G401.6 (cell line): ENCODE data around the gene VSTM5.

Experiments used
- FAIRE-seq: peaks from 2 replicates; lab custom pipeline; 2012; peaks lifted over from hg19 to GRCh38; lab: Jason Lieb, UNC

VSTM5 gene

DNA sequence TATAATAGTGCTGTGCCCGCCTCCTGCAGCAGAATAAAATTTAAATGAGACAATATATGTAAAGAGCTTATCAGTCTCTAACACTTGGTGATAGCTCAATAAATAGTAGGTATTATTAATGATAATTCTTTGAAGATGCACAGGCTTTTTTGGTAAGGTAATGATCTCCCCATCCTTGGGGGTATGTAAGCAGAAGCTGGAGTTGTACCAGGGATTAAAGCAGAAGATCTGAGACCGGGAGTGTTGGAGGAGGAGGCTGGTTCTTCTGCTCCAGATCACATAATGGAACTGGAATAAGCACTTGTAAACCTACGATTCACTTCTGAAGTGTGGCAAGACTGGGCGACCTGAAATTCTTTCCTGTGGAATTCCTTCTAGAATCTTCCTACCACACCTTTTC lies 8.4 kb downstream of the VSTM5 start:
- FAIRE-seq: no peak

DNA sequence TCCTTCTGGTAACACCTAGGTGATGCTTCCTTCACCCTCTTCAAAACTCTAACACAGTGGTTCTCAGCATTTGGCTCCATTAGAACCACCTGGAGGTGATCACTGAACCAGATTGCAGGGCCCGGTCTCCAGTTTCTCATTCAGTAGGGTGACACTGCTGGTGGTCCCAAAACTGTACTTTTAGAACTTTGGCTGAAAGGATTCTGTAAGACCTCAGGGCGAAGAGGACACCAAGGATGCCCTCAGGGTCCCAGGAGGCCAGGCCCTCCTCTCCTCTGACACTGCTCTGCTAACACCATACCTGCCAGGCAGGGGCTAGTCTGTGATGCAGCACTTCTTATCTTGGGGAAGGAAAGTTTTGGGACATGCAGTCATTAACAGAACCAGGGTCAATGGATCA lies 9.0 kb downstream of the VSTM5 start:
- no peak for FAIRE-seq

DNA sequence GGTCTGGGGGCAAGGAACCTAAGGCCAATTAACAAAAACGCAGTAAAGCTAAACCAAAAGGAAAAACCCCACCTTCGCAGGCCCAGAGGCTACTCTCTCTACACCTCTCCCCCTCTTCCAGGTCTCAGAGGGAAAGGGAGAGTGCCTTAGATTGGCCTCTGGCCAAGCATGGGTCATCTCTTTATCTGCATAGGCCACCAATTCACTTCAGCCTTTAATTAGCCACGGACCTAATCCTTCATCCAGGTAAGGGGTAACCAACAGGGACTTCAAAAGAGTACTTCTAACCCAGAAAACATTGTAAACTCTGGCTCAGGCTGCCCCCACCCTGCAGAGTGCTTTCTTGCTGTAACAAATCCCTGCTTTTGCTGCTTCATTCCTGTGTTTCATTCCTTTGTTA lies 9.4 kb downstream of the VSTM5 start:
- FAIRE-seq: no peak

DNA sequence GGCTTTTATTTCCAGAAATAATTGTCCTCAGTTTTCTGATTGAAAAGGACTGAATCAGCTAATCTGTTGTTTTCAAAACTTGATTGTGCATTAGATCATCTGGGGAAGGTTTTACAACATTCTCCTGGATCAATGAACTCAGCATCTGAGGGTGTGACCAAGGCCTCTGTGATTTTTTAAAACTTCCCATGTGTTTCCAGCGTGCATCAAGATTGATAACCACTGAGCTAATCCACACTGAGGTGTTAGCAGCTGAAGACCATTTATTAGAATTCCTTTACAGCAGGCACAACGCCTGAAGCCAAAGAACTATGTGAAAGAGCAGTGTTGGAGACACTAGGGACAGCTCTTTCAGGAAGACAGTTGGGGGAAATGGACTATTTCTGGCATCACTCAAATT lies 10.2 kb downstream of the VSTM5 start:
- no peak for FAIRE-seq

DNA sequence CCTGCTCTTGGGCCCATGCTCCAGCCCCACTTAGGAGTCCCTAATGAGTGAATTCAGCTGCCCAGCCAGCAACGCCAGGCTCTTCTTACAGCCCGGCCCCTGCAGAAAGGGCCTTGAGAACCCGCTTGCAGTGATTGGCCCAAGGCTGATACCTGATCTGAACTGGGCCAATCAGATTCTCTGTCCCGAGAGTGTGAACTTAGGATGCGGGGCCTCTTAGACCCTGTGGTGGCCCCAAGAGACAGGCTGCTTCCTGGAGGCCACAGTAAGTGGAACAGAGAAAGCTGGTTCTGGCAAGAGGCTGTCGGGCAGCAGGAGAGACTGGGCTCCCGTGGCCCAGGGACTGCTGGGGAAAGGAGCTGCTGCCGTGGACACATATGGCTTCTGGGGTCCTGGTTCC lies 11.5 kb downstream of the VSTM5 start:
- FAIRE-seq: no peak

DNA sequence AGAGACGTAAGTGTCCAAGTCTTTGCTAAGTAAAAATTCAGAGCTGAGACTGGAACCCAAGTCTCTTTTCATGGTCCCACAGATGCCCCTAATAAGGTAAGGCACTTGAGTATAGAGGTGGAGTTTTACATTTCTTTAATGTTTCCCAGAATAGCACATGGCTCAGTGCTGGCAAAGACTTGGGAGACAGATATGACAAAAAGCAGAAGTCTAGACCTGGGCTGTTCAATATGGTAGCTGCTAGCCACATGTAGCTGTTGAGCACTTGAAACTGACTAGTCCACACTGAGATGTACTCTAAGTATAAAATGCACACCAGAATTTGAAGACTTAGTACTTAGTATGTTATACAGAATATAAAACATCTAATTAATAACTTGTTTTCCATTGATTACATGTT lies 17.6 kb downstream of the VSTM5 start:
- FAIRE-seq: no peak

DNA sequence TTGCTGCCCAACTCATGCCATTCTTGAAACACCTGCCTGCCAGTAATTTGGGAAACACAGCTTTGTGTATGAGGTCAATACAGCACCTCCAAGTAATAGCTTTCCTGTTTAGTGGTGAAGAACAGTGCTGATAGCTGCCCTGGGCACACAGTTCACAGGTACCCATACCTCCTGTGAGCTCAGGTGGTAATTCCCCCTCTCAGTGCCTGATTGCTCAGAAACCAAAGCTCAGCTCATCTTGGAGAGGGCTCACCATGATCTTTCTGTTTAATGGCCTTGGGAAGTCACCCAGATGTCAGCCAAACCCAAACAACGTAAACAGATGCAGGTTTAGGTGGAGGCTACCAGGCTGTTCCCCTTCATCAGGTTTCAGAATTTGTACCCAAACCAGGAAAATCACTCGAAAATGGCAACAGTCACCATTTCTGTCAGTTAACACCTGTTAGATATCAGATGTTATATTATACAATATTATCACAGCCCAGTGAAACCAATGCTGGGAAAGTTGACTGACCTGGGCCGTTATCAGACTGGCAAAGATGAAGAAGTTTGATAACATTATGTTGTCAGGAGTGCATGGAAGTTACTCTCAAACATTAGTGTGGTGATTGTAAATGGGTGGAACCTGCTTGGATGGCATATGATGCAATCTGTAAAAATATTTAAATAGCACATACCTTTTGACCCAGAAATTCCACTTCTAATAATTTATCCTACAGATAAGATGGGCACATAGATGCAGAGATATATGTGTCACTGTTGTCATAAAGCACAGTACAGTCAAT lies 18.9 kb downstream of the VSTM5 start:
- no peak for FAIRE-seq

DNA sequence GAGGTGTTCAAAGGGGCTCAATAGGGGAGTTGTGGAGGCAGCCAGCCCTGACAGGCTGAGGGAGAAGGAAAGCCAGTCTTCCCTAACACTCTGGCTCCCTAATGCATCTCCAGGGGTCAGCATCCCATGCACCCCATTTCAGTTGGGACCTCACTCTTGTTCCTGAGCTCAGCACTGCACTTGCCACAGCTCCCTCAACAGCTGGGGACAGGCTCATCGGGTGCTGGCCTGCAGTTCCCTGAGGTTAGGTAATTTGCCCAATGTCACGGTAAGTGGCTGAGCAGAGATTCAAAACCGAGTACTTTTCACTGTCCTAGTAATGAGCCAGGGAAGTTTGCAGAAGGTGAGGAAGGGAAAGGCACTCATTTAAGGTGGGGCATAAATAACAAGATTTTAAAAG lies 20.8 kb downstream of the VSTM5 start:
- FAIRE-seq: no peak

DNA sequence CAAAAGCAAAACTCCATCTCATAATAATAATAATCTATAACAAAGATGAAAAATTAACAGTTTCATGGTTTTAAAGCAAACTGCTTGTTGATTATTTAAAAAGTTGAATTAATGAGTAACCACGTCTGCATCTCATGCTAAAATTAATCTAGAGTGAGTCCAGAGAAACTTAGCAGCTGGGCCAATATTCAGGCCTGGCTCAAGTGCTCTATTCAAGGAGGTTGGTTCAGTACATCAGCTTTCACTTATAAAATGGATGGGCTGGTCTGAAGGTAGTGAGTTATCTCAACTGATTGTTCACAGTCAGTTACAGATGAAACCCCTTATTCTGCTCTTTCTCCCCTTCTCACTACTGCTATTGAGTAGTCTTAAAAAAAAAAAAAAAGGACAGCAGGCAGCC lies 23.1 kb downstream of the VSTM5 start:
- no peak for FAIRE-seq

DNA sequence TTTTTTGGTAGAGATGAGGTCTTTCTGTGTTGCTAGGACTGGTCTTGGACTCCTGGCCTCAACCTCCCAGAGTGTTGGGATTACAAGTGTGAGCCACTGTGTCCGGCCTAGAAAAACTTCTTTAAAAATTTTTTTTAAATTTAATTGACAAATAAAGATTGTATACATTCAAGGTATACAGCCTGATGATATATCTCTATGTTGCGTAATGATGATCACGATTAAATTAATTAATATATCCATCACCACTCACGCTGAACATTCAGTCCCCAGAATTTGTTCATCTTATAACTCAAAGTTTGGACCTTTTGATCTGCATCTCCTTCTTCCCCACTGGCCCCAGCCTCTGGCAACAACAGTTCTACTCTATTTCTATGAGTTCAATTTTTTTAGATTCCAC lies 27.2 kb downstream of the VSTM5 start:
- FAIRE-seq: no peak

DNA sequence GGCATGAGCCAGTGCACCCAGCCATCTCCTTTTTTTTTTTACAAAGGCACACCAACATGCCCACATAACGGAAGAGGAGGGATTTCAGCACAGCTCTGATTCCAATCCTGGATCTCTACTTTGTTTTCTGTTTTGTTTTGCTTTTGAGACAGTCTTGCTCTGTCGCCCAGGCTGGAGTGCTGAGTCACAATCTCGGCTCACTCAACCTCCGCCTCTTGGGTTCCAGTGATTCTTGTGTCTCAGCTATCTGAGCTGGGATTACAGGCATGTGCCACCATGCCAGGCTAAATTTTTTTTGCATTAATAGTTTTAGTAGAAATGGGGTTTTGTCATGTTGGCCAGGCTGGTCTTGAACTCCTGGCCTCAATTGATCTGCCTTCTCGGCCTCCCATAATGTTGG lies 28.1 kb downstream of the VSTM5 start:
- FAIRE-seq: no peak

DNA sequence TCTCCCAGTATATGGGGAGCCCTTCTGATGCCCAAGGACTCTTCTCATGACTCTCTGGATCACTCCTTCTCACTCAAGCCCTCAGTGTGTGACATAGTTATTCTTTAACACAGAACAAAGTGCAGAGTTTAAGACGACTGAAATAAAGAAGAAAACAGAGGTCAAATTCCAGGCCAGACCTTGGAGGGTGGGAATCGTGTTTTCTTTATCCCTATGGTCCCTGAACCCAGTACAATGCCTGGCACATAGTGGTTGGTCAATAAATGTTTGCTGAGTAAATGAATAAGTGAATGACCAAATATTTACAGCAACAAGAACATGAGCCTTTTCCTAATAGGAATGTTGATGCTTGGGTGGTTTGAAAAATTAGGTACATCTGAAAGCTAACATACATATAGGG lies 28.8 kb downstream of the VSTM5 start:
- no peak for FAIRE-seq

DNA sequence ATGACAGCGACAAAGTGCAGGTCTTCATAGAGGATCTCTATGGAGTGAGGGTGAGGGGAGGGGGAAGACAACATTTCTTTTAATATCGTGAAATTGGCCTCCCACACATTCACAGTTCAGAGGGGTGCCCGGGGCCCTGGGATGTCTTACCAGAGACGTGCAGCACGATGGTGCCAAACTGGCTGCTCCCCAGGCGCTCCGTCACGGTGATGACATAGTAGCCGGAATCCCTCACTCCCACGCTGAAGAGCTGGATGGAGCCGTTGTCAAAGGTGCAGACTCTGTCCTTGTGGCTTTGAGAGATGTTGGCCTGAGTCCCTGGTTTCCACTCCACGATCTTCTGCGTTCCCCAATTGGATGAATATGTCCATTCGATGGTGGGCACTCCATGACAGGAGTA lies 29.6 kb downstream of the VSTM5 start:
- FAIRE-seq: no peak

DNA sequence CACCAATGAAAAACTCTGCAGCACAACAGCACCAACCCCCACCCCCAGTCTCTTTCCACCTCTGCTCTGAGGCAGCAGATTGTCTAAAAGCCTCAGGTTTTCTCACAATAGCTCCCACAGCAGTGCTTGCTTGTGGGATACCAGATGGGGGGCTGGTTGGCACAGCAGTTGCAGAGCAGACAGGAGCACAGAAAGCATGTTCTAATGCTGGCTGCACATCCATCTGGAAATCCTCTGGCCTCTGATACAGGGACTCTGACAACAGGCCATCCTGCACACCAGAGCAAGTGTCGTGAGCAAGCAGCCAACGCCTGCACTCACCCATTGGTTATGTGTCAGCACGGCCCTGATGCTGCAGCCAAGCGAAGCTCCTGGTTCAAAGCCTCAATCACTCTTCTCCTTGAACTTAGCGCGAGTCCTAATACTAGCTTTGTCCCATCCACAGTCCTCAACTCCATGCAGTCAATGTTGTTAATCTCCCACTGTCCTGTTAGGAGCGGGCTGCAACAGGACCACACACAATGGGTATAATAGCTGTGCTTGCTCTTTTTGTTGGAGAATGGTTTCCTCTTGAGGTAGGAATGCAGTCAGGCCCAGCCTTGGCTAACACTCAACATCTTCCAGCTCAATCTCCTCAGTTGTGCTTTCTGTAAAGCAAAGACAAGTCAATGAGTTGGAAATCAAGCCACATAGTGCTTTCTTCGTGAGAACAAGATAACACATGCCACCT lies 30.3 kb downstream of the VSTM5 start:
- FAIRE-seq: no peak

DNA sequence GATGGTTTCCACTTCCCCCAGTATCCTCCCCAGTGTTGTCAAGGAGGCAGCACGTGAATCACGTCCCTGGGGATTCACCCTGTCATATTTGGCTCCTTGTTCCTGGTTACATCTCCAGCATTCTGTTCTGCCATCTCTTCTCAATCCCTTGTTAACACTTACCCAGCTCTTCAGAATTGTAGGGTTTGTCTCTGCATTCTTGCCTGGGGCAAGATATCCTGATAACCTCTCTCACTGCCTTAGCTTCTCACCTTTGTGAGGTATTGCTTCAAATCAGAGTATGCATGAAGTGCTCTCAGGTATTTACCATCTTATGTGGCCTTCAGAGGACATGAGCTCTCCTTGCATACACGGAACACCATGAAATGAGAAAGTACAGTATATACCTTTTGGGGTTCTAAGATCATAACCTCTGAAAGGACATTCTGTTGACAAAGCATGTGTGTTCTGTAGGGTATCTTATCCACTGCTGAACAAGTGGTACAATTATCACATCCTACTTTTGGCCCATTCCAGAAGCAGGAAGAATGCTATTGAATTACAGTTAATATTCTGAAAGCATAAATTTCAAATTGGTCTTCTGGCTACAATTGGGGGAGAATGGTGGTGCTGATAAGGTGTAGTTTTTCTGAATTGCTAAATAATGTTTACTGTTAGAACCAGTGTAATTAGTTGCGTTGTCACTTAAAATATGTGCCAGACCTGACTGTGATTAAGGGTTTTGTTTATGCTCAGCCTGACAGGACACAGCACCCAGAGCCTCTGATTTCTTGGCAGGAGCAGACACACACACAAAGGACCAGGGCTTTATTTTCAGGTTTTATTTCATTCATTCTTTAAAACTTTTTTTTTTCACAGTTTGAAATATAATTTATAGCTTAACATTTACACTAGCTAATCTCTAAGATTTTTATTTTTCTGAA lies 32.7 kb downstream of the VSTM5 start:
- FAIRE-seq: no peak

DNA sequence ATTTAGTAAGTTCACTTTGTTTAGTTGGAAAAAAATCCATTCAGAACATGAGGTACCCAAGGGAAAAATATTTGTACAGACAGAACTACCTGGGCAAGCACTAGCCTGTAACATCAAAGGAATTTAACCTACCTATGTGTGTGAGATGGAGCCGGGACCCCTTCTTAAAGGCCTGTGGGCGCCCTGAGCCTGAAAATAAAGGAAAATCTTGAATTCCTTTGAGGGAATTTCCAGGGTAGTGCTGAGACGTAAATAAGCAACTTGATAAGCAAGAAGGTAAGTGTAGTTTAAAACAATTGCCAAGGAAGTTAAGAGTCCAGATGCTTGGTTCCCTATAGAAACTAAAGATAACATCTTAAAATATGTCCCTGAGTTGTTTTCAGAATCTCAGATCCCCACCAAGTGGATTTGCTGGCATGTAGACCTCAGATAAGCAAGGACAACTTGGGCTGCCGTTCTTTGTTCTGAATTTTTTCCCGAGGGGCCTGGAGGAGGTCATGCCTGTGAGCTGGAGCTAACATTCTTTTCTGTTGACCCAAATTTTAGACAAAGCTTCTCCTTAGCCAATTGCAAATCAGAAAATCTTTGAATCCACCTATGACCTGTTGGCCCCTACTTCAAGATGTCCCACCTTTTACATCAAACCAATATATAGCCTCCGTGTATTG lies 35.3 kb downstream of the VSTM5 start:
- no peak for FAIRE-seq

DNA sequence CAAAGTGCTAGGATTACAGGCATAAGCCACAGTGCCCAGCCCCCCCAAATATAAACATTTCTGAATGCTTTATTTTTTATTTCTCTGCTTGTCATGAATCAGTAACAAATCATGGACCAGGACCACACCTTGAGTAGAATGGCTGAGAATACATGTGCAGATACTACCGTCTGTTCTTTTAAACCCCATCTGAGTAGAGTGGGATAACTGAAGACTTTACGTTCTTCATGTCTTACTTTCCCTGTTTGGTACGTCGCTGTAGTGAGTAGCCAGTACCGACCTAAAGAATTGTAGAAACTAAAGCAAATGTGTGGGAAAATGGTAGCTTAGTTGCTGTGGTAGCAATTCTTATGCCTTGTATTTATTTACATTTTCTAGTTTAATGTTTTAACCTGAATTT lies 36.4 kb downstream of the VSTM5 start:
- FAIRE-seq: no peak

DNA sequence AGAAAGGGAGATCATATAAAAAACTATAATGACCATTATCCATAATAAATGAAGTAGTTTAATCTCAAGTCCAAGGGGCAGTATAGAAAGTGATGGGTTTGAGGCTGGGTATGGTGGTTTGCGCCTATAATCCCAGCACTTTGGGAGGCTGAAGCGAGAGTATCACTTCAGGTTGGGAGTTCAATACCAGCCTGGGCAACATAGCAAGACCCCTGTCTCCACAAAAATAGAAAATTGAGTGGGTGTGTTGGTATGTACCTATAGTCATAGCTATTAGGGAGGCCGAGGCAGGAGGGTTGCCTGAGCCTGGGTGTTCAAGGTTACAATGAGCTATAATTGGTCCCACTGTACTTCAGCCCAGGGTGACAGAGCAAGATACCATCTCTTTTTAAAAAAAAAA lies 42.4 kb downstream of the VSTM5 start:
- no peak for FAIRE-seq

DNA sequence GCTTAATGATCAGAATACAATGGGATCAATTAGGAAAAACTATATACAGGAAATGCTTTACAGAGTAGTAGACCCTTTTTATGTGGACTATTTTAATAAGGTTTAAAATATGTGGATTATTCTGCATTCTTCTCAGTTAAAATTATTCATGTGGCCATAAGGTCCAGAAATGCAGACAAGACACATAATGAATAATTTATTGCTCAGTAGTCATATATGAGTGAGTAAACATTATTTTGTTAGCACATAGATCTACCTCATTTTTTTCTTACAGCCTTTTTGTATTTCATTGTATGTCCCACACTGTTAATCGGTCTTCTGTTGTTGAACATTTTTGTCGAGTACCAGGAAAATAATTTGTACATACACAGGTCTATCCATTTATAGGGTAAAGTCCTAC lies 45.5 kb downstream of the VSTM5 start:
- no peak for FAIRE-seq

DNA sequence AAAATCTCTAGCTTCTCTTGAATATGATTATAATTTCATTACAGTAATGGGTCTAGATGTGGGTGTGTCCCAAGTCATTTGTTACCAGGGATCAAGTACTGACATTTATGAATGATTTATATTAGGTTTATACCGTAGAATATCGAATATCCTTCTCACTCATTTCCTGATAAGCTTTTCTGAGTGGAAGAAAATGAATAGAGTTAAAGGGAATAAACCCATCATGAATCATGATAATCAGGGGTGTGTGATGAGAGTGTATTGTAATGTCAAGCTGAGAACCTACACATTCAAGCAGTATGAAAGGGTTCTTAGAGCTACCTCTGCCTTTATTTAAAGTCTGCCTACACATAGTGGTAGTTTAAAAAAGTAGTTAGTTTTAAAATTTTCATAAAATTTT lies 49.1 kb downstream of the VSTM5 start:
- FAIRE-seq: no peak

DNA sequence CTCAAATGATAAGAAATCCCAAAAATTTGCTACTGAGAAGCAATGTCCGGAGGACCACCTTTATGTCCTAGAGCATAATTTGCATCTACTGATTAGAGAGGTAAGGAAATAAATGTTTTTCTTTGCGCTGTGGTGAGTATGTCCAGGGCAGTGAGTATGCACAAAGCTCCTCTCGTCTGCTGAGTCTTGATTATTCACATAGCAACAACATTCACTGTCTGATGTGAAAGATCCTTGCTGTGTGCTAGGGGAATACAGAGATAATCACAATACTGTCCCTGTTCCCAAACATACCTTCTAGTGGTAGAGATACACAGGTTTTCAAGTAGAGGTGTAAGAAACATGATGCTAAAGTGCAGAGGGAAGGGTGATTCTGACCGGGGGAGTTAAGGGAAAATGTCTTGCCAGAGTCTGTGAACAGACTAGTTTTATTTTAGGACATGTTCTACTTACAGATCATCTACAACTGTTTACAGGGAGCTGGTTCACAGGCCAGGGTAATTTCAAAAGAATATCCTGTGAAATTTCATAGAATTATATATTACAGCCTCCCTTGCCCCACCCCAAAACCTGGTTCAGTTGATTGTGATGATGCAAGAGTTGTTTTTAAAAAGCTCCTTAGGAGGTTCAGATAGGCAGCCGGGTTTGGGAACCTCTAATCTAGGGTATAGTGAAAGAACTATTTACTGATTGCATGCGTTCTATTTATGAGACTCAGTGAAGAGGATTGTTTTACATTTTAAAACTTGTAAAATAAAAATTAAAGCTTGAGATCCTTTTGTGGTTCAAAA lies 53.8 kb downstream of the VSTM5 start:
- no peak for FAIRE-seq

DNA sequence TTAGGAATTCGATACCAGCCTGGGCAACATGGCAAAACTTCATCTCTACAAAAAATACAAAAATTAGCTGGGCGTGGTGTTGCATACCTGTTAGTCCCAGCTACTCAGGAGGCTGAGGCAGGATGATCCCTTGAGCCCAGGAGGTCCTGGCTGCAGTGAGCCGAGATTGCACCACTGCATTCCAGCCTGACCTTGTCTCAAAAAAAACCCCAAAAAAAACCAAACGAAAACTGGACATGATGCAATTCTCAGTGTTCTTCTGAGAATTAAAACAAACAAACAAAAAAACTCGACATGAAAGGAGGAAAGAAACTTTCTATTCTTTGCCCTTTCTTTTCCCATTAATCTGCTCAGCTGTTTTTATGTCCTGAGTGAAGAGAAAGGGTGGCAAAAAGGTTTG lies 58.9 kb downstream of the VSTM5 start:
- FAIRE-seq: no peak
